Smooth muscle cell (in vitro differentiated cells): ENCODE results near the gene PHPT1. TPM values are rescaled to one million over a fixed set of nuclear protein-coding genes. Genes with fewer than 3 reads are reported as not detected.

Experiments used
- DNase-seq: peaks from one replicate; lab custom pipeline; 2025; ENCODE audit not compliant: unreplicated experiment; lab: John Stamatoyannopoulos, UW
- H2AFZ ChIP-seq: fragments of 200-600 bp; sonication (generic); 2 replicates; pipeline ENCODE4 v1.6.0; 2016; ENCODE audit warnings: antibody characterized with exemption, low read depth, mild to moderate bottlenecking
- H3F3A ChIP-seq: fragments of 200-600 bp; sonication (generic); 2 replicates; pipeline ENCODE4 v1.6.0; 2017; ENCODE audit warnings: antibody characterized with exemption, low read depth
- H3K27ac ChIP-seq: fragments of 200-600 bp; sonication (generic); 2 replicates; pipeline ENCODE4 v1.5.1; 2016; ENCODE audit warnings: low read depth, mild to moderate bottlenecking
- H3K27me3 ChIP-seq: fragments of 200-600 bp; sonication (generic); 2 replicates; pipeline ENCODE4 v1.6.1; 2016; ENCODE audit warnings: low read depth, mild to moderate bottlenecking
- H3K36me3 ChIP-seq: fragments of 200-600 bp; sonication (generic); 2 replicates; pipeline ENCODE4 v1.5.1; 2016; ENCODE audit warnings: low read depth
- H3K4me1 ChIP-seq: fragments of 200-600 bp; sonication (generic); 2 replicates; pipeline ENCODE4 v1.5.1; 2016; ENCODE audit warnings: low read depth
- H3K4me2 ChIP-seq: fragments of 200-600 bp; sonication (generic); 2 replicates; pipeline ENCODE4 v1.6.0; 2016; ENCODE audit warnings: mild to moderate bottlenecking
- H3K4me3 ChIP-seq: fragments of 200-600 bp; sonication (generic); 2 replicates; pipeline ENCODE4 v1.5.1; 2016; ENCODE audit warnings: mild to moderate bottlenecking
- H3K79me2 ChIP-seq: fragments of 200-600 bp; sonication (generic); 2 replicates; pipeline ENCODE4 v1.6.0; 2016; ENCODE audit warnings: low read depth, mild to moderate bottlenecking
- H3K9ac ChIP-seq: fragments of 200-600 bp; sonication (generic); 2 replicates; pipeline ENCODE4 v1.6.0; 2016; ENCODE audit warnings: low read depth
- H3K9me3 ChIP-seq: fragments of 200-600 bp; sonication (generic); replicated peaks from 2 replicates; pipeline ENCODE4 v1.5.1; 2016; ENCODE audit warnings: low read depth
- H4K20me1 ChIP-seq: fragments of 200-600 bp; sonication (generic); 2 replicates; pipeline ENCODE4 v1.6.0; 2016; ENCODE audit warnings: low read depth
- WGBS: methylation state at CpG from one replicate; pipeline ENCODE4 v1.1.7; 2016; ENCODE audit warnings: low lambda C conversion rate; 5-methylcytosine and 5-hydroxymethylcytosine counted together
- polyA plus RNA-seq: library from polyadenylated mRNA; unstranded; fragments of >200 nt; fragmentation: Nextera tagmentation; extraction: Ambion mirVana; gene quantifications from 2 replicates; pipeline ENCODE4 v1.2.1, GENCODE V29; 2016
- total RNA-seq: library from RNA; depleted of rRNA; stranded (reverse); fragments of >200 nt; gene quantifications from 2 replicates; pipeline ENCODE4 v1.2.3, GENCODE V29; 2014
- TF ChIP-seq, protein P1 (sequence below): fragments of 200-600 bp; sonication (generic); IDR thresholded peaks from 2 replicates; pipeline ENCODE4 v1.5.1; 2017; ENCODE audit warnings: borderline replicate concordance, mild to moderate bottlenecking, antibody characterized with exemption; ENCODE audit not compliant: insufficient read depth, poor library complexity, severe bottlenecking

PHPT1 gene
- total and polyA plus RNA-seq, 2 experiments from 2014 or later, result 173 to 381 TPM

GRCh38 chr9:136857581-136858412 is 8.6 kb downstream of the PHPT1 start:
- H3K4me1 ChIP-seq, result no peaks in the 10 kb centered on the region
- H3K9me3 ChIP-seq, result no peaks in the 10 kb centered on the region
- H3K9ac ChIP-seq, result no peak overlapping the region
- no peaks in the 10 kb centered on the region for H3F3A ChIP-seq
- no peak overlapping the region for H3K27ac ChIP-seq
- WGBS, result 94% methylated on average over 23 of the region's 29 CpGs
- no peak for DNase-seq
- no peak overlapping the region for H2AFZ ChIP-seq
- TF ChIP-seq, protein P1, sequence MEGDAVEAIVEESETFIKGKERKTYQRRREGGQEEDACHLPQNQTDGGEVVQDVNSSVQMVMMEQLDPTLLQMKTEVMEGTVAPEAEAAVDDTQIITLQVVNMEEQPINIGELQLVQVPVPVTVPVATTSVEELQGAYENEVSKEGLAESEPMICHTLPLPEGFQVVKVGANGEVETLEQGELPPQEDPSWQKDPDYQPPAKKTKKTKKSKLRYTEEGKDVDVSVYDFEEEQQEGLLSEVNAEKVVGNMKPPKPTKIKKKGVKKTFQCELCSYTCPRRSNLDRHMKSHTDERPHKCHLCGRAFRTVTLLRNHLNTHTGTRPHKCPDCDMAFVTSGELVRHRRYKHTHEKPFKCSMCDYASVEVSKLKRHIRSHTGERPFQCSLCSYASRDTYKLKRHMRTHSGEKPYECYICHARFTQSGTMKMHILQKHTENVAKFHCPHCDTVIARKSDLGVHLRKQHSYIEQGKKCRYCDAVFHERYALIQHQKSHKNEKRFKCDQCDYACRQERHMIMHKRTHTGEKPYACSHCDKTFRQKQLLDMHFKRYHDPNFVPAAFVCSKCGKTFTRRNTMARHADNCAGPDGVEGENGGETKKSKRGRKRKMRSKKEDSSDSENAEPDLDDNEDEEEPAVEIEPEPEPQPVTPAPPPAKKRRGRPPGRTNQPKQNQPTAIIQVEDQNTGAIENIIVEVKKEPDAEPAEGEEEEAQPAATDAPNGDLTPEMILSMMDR, result no peak
- no peak overlapping the region for H3K4me2 ChIP-seq
- peaks cover 22% of the 10 kb centered on the region for H4K20me1 ChIP-seq
- H3K4me3 ChIP-seq, result no peak overlapping the region
- H3K79me2 ChIP-seq, result no peaks in the 10 kb centered on the region
- H3K27me3 ChIP-seq, result no peaks in the 10 kb centered on the region
- H3K36me3 ChIP-seq, result no peaks in the 10 kb centered on the region

GRCh38 chr9:136858452-136858843 is 9.2 kb downstream of the PHPT1 start:
- 97% methylated on average over 12 of the region's 15 CpGs for WGBS
- no peak overlapping the region for H3K27ac ChIP-seq
- H3K27me3 ChIP-seq, result no peaks in the 10 kb centered on the region
- no peaks in the 10 kb centered on the region for H3K36me3 ChIP-seq
- DNase-seq, result no peak
- no peaks in the 10 kb centered on the region for H3K9me3 ChIP-seq
- H3K4me1 ChIP-seq, result no peaks in the 10 kb centered on the region
- H3F3A ChIP-seq, result no peaks in the 10 kb centered on the region
- no peak overlapping the region for H2AFZ ChIP-seq
- no peak overlapping the region for H3K4me3 ChIP-seq
- H4K20me1 ChIP-seq, result peaks cover 22% of the 10 kb centered on the region
- TF ChIP-seq, protein P1, result no peak
- no peak overlapping the region for H3K4me2 ChIP-seq
- H3K9ac ChIP-seq, result no peak overlapping the region
- H3K79me2 ChIP-seq, result no peaks in the 10 kb centered on the region

- H3K9ac ChIP-seq, result no peak overlapping the region
- no peaks in the 10 kb centered on the region for H3K36me3 ChIP-seq
- no peak overlapping the region for H3K4me3 ChIP-seq
- WGBS, result 95% methylated on average over 20 of the region's 20 CpGs
- TF ChIP-seq, protein P1, result no peak
- DNase-seq, result no peak
- H3K27me3 ChIP-seq, result no peaks in the 10 kb centered on the region
- H3F3A ChIP-seq, result no peaks in the 10 kb centered on the region
- H3K4me2 ChIP-seq, result no peak overlapping the region
- H4K20me1 ChIP-seq, result peaks cover 25% of the 10 kb centered on the region
- H3K27ac ChIP-seq, result no peak overlapping the region
- peaks cover 6% of the 10 kb centered on the region for H3K79me2 ChIP-seq
- no peaks in the 10 kb centered on the region for H3K4me1 ChIP-seq
- no peaks in the 10 kb centered on the region for H3K9me3 ChIP-seq
- no peak overlapping the region for H2AFZ ChIP-seq
Observed at GRCh38 chr9:136858844-136859757, 9.9 kb downstream of the PHPT1 start.
